Suprapubic skin (tissue), 3 donors: ENCODE data around the gene SH2D2A.

Experiments
- CTCF ChIP-seq, 2 donors: fragments of 200-600 bp in 1 of 2; fragments of 450-650 bp in 1 of 2; sonication (generic) in 1 of 2; IDR thresholded peaks; one replicate each; pipeline ENCODE4 v1.5.1; 2016 to 2019; ENCODE audit warnings: antibody characterized with exemption in 2 of 2, mild to moderate bottlenecking in 1 of 2, moderate library complexity in 1 of 2
- POLR2A ChIP-seq, 2 donors: fragments of 450-650 bp; IDR thresholded peaks; one replicate each; pipeline ENCODE4 v1.6.1; 2017; ENCODE audit warnings: antibody characterized with exemption in 2 of 2, mild to moderate bottlenecking in 2 of 2, moderate library complexity in 2 of 2

GRCh38 chr1:156854634-156855033, 38.0 kb upstream of the SH2D2A start:
- TF ChIP-seq CTCF (IDR thresholded peaks at IDR 0.05) (no peak), POLR2A (IDR thresholded peaks at IDR 0.05) (no peak)
